SK-N-SH treated with all-trans-retinoic acid at 6 μM for 48 hours (cell line): ENCODE measurements around the gene NDC80.

Source experiments
- ARNTL ChIP-seq: fragments of 450-650 bp; formaldehyde crosslinking; IDR thresholded peaks from 2 replicates; pipeline ENCODE4 v1.5.0; 2020; ENCODE audit warnings: low read depth, mild to moderate bottlenecking, moderate library complexity, borderline replicate concordance
- ESRRG ChIP-seq: fragments of 250-450 bp; sonication (Bioruptor Pico); IDR thresholded peaks from 2 replicates; pipeline ENCODE4 v1.6.1; 2021; ENCODE audit warnings: mild to moderate bottlenecking
- GLIS3 ChIP-seq: fragments of 250-450 bp; sonication (Bioruptor Pico); IDR thresholded peaks from 2 replicates; pipeline ENCODE4 v1.5.0; 2020; ENCODE audit warnings: mild to moderate bottlenecking, moderate library complexity
- PATZ1 ChIP-seq: fragments of 250-450 bp; sonication (Bioruptor Pico); IDR thresholded peaks from 2 replicates; pipeline ENCODE4 v1.8.0; 2020; ENCODE audit warnings: mild to moderate bottlenecking, moderate library complexity, borderline replicate concordance
- PPARA ChIP-seq: fragments of 250-450 bp; sonication (Bioruptor Pico); IDR thresholded peaks from 2 replicates; pipeline ENCODE4 v1.5.0; 2020; ENCODE audit warnings: mild to moderate bottlenecking, borderline replicate concordance
- ZFP3 ChIP-seq: fragments of 250-450 bp; sonication (Bioruptor Pico); IDR thresholded peaks from 2 replicates; pipeline ENCODE4 v1.5.0; 2020; ENCODE audit warnings: mild to moderate bottlenecking, moderate library complexity
- ZNF565 ChIP-seq: fragments of 450-650 bp; formaldehyde crosslinking; conservative IDR thresholded peaks from 2 replicates; pipeline ENCODE4 v1.5.0; 2020; ENCODE audit warnings: low read depth, mild to moderate bottlenecking, moderate library complexity

GRCh38 chr18:2610549-2610948 is 39.2 kb downstream of the NDC80 start:
- TF ChIP-seq ZFP3 (CRISPR knock-in tag) (no peak), ZNF565 (CRISPR knock-in tag) (no peak), PPARA (CRISPR knock-in tag) (no peak), PATZ1 (CRISPR knock-in tag) (no peak), GLIS3 (CRISPR knock-in tag) (no peak), ESRRG (no peak), ARNTL (CRISPR knock-in tag) (no peak)
